Measurements from ENCODE around the gene WNT1.

The WNT1 gene

GRCh38 chr12:48940181-48940580 lies 37.9 kb upstream of the WNT1 start:
- Histone ChIP-seq H3K27me3 (ENCODE audit: insufficient read depth, poor library complexity, severe bottlenecking) (no peaks in the 10 kb centered on the region), H3K4me3 (replicated peaks; ENCODE audit: insufficient read depth, low read length) (no peak overlapping the region), H3K27ac (replicated peaks) (peak overlapping the region; percentile 26)
- DNase-seq (ENCODE audit: low read depth in 1 of 2, low spot score in 1 of 2) = peak; percentile 81 to 89
- TF ChIP-seq GABPA (IDR thresholded peaks at IDR 0.05; ENCODE audit: low read depth) (no peak), SPI1 (IDR thresholded peaks at IDR 0.05; ENCODE audit: borderline replicate concordance, low read depth) (peak; percentile 24; the same call in 1 of the 2 replicates)

DNA sequence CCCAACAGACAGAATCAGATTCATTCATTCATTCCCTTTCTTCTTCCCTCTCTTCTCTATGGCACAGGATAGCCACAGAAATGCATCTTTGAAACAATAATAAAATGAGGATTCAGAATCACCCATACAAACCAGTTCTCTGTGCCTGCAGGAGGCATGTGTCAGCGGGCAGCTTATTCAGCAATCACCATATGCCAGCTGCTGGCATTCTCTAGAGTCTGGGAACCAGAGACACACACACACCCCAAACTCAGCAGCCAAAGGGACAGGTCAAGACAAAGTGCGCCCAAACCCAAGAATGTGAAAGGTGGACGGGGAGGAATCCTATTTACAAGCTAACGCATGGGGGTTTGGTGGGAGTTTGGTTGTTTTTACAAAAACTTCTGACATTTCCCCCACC lies 34.9 kb upstream of the WNT1 start:
- H3K4me3 ChIP-seq (replicated peaks; ENCODE audit: insufficient read depth, low read length) = no peak overlapping the region
- TF ChIP-seq POLR2AphosphoS5 (IDR thresholded peaks at IDR 0.05; ENCODE audit: low read depth) (no peak), REST (IDR thresholded peaks at IDR 0.05; ENCODE audit: insufficient replicate concordance, low read depth) (no peak), GABPA (IDR thresholded peaks at IDR 0.05; ENCODE audit: low read depth) (no peak), SPI1 (IDR thresholded peaks at IDR 0.05; ENCODE audit: borderline replicate concordance, low read depth) (no peak)
- TF ChIP-seq, protein P1, sequence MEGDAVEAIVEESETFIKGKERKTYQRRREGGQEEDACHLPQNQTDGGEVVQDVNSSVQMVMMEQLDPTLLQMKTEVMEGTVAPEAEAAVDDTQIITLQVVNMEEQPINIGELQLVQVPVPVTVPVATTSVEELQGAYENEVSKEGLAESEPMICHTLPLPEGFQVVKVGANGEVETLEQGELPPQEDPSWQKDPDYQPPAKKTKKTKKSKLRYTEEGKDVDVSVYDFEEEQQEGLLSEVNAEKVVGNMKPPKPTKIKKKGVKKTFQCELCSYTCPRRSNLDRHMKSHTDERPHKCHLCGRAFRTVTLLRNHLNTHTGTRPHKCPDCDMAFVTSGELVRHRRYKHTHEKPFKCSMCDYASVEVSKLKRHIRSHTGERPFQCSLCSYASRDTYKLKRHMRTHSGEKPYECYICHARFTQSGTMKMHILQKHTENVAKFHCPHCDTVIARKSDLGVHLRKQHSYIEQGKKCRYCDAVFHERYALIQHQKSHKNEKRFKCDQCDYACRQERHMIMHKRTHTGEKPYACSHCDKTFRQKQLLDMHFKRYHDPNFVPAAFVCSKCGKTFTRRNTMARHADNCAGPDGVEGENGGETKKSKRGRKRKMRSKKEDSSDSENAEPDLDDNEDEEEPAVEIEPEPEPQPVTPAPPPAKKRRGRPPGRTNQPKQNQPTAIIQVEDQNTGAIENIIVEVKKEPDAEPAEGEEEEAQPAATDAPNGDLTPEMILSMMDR (IDR thresholded peaks at IDR 0.05; ENCODE audit: insufficient read depth, low read length) = no peak
- no peaks in the 10 kb centered on the region for H3K27me3 ChIP-seq (ENCODE audit: insufficient read depth, poor library complexity, severe bottlenecking)
- no peak overlapping the region for H3K27ac ChIP-seq (replicated peaks)
- DNase-seq (ENCODE audit: low read depth in 1 of 2, low spot score in 1 of 2) = no peak

DNA sequence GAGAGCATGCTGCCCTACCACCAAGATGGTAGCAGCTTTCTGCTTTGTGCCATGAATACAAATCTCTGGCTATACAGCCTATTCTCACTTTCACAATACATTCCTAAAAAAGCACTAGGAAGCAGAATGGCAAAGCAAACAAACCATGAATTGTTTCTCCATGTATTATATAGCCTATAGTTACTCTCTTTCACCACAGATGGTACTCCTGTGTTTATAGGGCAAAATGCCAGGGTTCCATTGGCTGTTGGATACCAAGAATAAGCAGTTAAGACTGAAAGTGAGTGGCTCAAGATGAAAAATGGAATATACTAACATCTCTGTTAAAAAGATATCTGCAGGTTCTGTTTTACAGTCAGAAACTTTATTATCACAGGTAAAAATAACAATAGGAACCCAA lies 31.9 kb upstream of the WNT1 start:
- Histone ChIP-seq H3K4me3 (replicated peaks; ENCODE audit: insufficient read depth, low read length) (no peak overlapping the region), H3K27me3 (ENCODE audit: insufficient read depth, poor library complexity, severe bottlenecking) (no peaks in the 10 kb centered on the region), H3K27ac (replicated peaks) (no peak overlapping the region)
- no peak for DNase-seq (ENCODE audit: low read depth in 1 of 2, low spot score in 1 of 2)
- TF ChIP-seq REST (IDR thresholded peaks at IDR 0.05; ENCODE audit: insufficient replicate concordance, low read depth) (no peak), POLR2AphosphoS5 (IDR thresholded peaks at IDR 0.05; ENCODE audit: low read depth) (no peak), SPI1 (IDR thresholded peaks at IDR 0.05; ENCODE audit: borderline replicate concordance, low read depth) (no peak), GABPA (IDR thresholded peaks at IDR 0.05; ENCODE audit: low read depth) (no peak)
- TF ChIP-seq, protein P1 (IDR thresholded peaks at IDR 0.05; ENCODE audit: insufficient read depth, low read length) = no peak

- no peak overlapping the region for H3K27ac ChIP-seq (replicated peaks)
- TF ChIP-seq GABPA (IDR thresholded peaks at IDR 0.05; ENCODE audit: low read depth) = no peak
- no peak for TF ChIP-seq REST (IDR thresholded peaks at IDR 0.05; ENCODE audit: insufficient replicate concordance, low read depth)
- TF ChIP-seq SPI1 (IDR thresholded peaks at IDR 0.05; ENCODE audit: borderline replicate concordance, low read depth) = no peak
- no peak for TF ChIP-seq POLR2AphosphoS5 (IDR thresholded peaks at IDR 0.05; ENCODE audit: low read depth)
- TF ChIP-seq, protein P1 (IDR thresholded peaks at IDR 0.05; ENCODE audit: insufficient read depth, low read length) = no peak
Measured at GRCh38 chr12:48946943-48947342, 31.2 kb upstream of the WNT1 start.

More at GRCh38 chr12:48946943-48947342, 31.2 kb upstream of the WNT1 start:
- Histone ChIP-seq H3K4me3 (replicated peaks; ENCODE audit: insufficient read depth, low read length) (no peak overlapping the region), H3K27me3 (ENCODE audit: insufficient read depth, poor library complexity, severe bottlenecking) (no peaks in the 10 kb centered on the region)
- DNase-seq (ENCODE audit: low read depth in 1 of 2, low spot score in 1 of 2) = no peak
